Inflammatory macrophage (primary cell): ENCODE data around the gene CDC20.
A peak's percentile ranks its signal among the peaks of the same experiment; 100 is the strongest.
"Not testable (repeated sequence)": the region's sequence is repeated elsewhere in the genome, so short reads cannot be mapped to it uniquely, and the experiment has no call there.

Experiments used
- DNase-seq, 2 donors: peaks; one replicate each; pipeline ENCODE4 v3.0.0-alpha.2; 2020 to 2022

CDC20 gene

DNA sequence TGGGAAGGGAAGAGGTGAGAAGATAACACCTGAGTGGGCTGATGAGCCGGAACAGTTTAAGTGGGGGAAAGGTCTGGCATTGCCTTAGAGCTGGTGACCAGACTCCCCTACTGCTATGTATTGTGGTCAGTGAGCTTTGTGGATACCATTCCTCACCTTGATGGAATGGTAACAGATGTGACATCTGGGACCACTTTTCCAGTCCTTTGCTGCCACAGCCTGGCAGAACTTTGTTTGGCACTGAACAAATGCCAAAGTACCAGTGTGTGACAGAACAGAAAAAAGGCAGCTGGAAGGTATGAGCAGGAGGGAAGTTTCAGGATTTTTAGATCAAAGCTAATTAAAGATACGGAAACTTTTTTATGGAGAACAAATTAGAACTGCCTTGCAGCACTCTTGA lies 24.7 kb downstream of the CDC20 start:
- no peak for DNase-seq

DNA sequence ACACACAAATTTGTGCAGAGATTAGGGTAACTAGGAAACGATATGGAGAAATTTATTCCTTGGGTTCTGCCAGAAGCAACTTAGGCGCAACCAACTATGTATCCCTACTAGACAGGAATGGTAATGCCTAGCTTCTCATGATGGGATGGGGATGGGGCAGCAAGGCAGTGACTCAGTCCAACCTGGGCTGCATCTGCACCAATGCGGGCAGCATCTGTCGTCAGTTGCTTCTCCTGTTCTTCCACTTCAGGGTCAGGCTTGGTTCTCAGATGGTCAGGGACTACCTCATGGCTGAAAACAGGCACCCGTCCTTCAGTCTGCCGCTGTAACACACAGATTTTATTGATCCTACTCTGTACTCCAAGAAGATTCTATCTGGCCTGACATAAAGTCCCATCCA lies 27.9 kb downstream of the CDC20 start:
- DNase-seq: no peak

DNA sequence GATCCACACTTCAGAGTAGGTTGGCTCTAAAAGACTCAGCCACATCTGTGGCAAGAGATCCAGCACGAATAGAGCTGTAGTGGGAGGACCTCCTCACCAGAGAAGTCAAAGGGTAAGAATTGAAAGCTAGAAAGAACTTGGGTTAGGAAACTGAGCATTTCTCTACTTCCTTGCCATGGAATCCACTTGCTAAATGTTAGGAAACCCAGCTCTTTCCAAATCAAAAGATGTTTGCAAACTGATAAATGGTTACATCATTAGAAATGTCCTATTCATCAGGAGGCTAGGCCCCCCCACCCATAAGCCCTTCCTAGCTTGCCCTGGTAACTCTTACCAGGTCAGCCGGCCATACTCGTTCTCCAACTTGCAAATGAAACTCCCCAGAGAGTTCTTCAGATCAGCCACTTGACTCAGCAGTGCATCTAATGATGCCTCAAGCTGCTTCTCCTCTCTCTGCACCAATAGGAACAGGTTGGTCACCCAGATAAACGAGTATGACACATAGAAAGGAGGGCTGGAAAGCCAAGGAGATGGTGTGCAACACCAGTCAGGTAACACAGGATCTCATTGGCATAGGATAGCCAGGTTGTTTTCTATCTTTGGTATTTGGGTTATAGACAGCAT lies 29.3 kb downstream of the CDC20 start:
- DNase-seq: peak; percentile 69 to 81

DNA sequence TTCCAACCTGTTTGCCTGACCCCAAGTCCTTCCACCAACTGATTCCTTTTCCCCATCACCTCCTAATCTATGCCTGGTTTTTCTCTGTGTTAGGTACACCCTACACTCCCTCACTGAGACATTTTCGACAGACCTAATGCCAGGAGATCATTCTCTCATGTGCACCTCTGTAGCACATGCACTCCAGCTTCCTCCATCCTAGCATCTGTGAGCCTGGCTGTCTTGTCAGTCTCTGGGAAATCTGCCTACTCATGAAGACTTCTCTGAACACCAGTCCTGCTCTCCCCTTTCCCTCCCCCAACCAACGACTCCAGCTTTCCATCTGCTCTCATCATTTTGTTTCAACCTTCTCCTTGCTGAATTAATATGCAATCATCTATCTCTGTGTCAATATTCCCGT lies 29.8 kb downstream of the CDC20 start:
- DNase-seq: no peak

DNA sequence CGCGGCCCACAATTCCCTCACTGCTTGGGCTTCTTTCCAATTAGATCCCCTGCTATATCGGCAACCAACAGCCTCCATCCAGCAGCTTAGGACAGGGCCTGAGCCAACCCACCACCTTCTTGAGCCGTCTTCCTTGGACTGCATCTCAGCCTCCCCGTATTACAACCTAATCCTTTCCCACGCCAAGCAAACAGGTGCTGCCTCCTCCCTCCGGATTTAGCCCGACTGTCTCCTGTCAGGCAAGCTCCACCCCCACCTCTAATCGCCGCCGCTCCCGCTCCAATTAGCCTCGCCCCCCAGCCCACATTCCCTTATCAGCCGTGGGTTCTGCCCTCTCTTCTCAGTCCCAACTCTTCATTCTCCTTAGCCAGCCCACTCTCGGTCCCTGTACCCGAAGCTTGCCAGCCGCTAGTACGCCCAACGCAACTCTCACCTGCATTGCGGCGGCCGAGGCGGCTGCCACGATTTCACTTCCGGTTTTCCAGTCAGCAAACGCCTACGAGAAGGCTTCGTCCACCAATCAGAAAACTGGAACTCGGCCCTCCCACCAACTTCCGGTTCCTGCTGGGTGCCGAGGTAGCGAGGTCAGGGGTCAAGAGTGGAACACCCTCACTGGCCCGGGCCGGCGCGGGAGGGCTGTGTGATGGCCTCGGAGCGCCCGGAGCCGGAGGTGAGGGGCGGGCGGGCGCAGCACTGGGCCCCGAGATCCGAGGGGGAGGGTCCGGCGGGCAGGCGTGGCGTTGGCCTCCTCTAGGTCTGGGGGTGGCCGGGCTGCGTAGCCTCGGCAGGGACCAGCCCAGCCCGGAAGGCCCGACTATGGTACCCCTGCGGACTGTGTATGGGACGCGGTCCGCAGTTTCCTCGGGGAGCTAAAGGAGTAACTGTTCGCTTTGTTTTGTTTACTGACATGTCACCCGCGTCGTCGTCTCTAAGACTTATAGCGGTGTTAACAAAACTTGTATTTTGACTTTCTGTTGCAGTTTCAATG lies 30.8 kb downstream of the CDC20 start, which contains the start of the genes MED8 and SZT2:
TSS of gene MED8 (minus strand) at position 475 of the 988 bp plus-strand sequence. CDS start at position 439, 36 bp downstream.
TSS of gene SZT2 (plus strand) at position 574 of the 988 bp plus-strand sequence. CDS start at position 644, 70 bp downstream.
- DNase-seq: peak; percentile 98

DNA sequence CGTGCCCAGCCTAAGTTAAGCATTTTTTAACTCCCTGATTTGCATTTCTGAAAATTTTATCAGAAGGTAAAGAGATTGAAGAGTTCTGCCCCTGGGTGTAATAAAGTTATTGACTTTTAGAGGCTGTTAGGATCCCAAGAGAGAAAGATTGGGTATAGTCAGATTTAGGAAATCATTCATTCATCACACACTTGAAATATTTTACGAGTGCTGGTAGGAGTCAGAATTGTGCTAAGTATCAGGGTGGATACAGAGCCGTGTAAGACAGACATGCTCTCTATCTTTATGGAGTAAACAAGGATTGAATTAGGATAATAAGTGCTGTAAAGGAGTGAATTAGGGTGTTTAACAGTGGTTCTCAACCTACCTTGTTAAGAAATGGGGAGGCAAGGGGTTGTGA lies 33.9 kb downstream of the CDC20 start:
- DNase-seq: no peak

DNA sequence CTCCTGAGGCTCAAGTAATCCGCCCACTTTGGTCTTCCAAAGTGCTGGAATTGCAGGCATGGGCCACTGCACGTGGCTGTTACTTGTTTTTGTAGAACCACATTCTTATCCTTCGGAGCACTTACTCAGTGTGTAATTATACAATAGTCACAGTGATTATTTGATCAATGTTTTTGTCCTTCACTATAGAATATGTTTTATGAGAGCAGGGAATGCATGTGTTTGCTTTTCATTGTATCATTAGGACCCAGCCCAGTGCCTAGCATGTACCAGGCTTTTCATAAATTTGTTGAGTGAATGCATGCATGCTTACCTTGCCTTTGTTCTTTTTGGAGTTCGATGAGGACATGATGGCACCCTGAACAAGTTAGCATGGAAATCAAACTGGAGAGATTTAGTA lies 36.7 kb downstream of the CDC20 start:
- DNase-seq: no peak

DNA sequence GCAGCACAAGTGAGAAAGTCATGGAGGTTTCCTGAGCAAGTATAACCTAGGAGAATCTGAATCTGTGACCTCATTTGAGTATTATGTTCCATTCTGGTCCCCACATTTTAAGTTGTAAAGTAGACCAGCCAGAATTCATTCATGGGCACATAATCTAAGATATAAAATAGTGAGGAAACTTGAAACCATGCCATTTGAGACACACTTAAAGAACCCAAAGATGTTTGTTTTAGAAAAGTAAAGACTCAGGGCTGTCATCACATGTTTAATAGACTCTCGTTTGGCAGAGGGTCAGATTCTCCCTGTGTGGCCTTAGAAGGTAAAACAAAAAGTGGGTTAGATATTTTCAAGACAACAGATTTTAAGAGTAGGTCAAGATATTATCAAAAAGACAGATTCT lies 37.3 kb downstream of the CDC20 start:
- no peak for DNase-seq

DNA sequence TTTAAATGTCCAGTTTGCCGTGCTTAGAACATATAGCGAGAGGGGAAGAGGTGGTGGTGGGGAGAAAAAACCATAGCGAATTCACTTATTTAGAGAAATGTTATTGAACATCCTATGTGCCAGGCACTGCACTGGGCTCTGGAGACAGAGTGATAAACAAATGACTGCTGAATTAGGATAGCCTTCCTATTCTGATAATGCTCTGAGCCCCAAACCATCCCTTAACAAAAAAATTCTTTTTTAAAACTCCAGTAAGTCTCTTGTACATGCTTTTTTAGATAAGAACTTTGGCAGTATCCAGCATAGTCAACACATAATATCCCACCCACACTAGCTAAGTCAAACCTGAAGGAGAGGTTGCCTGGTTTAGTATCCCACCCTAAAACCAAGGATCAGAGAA lies 39.4 kb downstream of the CDC20 start:
- no peak for DNase-seq

DNA sequence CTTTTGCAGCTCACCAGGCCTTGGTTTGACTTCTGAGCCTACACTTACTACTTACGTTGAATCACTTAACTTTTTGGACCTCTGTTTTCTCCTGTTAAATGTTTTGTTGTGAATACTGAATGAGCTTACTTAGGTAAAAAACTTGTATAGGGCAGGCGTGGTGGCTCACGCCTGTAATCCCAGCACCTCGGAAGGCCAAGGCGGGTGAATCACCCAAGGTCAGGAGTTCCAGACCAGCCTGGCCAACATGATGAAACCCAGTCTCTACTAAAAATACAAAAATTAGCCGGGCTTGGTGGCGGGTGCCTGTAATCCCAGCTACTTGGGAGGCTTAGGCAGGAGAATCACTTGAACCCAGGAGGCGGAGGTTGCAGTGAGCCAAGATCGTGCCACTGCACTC lies 41.7 kb downstream of the CDC20 start:
- not testable (repeated sequence) for DNase-seq

DNA sequence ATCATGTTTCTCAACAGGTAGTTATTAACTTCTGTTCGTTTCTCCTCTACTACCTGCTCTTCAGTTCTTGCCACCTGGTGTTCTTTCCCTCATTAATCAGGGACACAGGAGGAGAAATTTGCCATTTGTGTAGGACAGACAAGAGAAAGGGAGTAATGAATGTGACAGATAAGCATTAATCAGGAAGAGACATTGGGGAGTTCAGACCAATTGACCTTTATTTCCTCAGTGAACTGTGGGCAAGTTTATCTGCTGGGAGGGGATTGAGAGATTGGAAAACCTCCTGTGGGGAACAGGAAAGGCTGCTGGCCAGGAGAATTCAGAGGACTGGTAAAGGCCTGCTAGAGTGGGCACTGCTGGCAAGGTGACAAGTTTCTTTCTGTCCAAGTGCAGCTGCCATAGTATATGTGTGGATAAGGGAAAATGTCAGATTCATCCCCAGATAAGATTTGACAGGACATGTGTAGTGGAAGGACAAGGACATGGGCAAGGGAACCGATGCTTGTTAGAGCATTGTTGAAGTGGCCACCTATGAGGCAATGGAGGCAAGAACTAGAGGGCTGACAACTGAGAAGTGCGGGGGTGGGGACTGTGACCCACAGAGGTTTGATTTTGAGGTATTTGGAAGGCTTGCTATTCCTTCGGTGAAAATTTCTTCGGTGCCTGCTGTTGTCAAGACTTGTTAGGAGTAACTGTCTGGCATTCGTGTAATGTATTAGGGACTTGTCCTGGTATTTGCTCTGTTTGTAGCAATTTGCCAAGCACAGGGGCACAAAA lies 43.5 kb downstream of the CDC20 start:
- DNase-seq: no peak

DNA sequence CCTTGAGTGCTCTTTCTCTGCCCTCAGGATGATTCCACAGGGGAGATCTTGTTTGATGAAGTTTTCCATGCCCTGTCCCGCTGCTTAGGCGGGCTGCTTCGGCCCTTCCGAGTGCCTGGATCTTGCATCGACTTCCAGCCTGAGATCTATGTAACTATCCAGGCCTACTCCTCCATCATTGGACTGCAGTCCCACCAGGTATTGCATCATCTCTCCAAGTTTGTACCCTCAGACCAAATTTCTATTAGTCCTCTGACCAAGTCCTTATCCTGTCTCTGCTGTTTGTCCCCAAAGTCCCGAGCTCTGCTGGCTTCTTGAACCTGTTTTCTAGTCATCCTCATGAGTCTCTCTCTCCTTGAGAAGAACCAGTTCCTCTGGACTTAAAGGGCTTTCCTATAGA lies 45.6 kb downstream of the CDC20 start:
- DNase-seq: no peak

DNA sequence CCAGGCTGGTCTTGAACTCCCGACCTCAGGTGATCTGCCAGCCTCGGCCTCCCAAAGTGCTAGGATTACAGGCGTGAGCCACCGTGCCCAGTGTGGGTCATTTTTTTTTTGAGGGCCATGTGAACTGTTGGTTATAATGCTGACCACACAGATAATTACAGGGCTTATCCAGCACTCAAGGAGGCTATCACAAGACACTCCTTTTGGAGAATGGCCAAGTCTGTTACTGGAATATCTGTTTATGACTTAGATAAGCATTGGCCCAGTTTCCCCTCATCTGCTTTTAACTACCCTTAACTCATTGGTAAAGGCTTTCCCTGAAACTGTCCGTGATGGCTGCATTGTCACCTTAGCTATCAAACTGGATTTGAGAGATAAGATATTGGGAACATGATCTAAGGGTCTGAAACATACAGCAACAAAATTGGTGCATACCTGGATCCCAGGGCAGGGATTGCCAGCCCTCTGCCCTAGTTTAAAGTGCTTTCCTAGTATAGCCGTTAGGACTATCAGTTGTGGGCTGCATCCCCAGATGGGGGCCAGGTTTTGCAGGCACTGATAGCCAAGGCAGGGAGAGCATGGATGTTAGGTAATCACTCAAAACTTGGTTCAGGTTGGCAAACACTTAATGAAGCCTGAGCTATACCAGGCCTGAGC lies 46.6 kb downstream of the CDC20 start:
- no peak for DNase-seq

DNA sequence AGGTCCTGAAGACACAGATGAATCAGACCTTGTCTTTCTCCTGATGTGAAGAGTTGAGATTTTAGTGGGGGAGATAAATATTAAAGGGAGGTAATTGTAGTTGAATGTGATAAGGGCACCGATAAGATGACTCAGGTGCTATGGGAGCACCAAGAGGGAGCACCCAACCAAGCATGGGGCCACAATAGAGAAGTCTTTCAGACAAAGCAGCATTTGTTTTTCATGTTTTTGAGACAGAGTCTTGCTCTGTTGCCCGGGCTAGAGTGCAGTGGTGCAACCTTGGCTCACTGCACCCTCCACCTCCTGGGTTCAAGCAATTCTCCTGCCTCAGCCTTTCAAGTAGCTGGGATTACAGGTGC lies 47.1 kb downstream of the CDC20 start:
- no peak for DNase-seq

DNA sequence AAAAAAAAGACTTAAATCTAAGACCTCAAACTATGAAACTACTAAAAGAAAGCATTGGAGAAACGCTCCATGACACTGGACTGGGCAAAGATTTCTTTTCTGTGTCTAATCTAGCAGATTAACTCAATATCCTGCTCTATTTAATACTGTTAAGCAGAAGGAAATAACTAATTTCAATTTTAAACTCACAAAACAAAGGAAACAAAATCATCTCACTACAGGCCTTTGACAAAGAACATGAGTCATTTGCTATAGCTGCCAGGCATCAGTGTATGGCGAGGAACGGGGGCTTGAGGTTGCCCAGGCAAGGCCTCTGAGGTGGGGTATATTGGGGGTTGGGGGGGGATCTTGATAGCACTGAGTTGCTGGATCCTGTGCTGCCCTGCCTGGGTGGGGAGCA lies 51.8 kb downstream of the CDC20 start:
- DNase-seq: no peak
